T-helper 1 cell treated with Interleukin-12 subunit alpha and Interleukin-12 subunit beta and Interleukin-4 antibody, amounts not matched to agents 30 ng/mL and 1 ng/mL, for 36 hours (primary cell): Measurements from ENCODE around the gene SNAI1. TPM values are rescaled to one million over a fixed set of nuclear protein-coding genes. Genes with fewer than 3 reads are reported as not detected.

Source experiments
- intact Hi-C: fragments of 100-400 bp; cut with micrococcal nuclease; formaldehyde crosslinking; loops from one replicate; pipeline ENCODE4 v1.15.1; 2024
- total RNA-seq: library from RNA; stranded (reverse); gene quantifications from 2 replicates; pipeline ENCODE4 v1.2.3, GENCODE V29; 2022

SNAI1 gene
- total RNA-seq, 1 donor from 2014 or later, result 0.39 TPM

DNA sequence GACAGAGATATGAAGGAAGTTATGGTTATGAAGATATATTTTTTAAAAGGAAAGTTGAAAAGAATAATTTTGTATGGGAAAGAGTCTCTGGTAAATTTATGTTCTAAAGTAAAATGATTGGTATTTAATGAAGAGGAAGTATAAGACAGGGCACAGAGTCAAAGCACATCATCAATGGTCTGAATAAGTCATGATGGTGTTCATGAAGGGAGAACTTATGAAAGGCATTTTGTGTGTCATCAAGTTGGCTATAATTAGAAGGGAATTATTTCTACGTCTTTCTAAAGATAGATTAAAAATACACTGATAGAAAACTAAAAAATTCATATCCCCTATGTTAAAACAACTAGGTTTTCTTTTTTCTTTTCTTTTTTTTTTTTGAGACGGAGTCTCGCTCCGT is 21.4 kb upstream of the SNAI1 start:
- intact Hi-C loops, result no loop called here

DNA sequence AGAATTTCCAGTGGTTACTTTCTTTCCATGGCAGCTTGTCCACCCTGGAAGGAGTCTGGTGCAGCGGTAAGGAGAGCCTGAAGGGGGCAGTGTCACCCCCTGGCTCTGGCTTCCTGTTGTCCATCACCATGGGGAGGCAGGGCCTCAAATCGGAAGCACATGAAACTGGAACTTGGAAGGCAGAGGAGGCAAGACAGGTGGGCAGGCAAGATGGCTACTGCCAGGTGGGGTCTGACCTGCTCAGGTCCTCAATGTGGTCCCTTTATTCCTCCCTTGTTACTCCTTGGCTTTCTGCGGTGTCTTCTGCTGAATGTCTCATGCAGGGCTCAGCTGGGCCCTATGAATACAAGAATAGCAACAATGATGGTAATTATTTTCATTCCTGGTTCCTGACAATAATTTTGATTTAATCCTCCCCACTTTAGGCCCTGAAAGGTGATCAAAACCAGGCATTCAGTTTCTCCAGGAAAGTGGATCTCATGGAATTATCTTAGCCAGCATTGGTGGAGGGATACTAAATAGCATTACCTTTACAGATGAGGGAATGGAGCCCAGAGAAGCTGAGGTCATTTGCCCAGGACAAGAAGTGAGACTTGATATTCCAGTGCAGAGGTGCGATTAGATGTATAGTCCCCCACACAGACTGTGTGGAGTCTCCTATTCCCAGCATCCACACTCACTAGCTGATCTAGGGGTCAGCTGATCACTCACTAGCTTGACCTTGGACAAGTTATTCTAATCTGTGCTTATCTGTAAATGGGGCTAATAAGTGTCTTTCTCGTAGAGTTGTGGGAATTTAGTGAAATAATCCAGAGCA is 17.6 kb upstream of the SNAI1 start:
- intact Hi-C loops, result no loop called here

DNA sequence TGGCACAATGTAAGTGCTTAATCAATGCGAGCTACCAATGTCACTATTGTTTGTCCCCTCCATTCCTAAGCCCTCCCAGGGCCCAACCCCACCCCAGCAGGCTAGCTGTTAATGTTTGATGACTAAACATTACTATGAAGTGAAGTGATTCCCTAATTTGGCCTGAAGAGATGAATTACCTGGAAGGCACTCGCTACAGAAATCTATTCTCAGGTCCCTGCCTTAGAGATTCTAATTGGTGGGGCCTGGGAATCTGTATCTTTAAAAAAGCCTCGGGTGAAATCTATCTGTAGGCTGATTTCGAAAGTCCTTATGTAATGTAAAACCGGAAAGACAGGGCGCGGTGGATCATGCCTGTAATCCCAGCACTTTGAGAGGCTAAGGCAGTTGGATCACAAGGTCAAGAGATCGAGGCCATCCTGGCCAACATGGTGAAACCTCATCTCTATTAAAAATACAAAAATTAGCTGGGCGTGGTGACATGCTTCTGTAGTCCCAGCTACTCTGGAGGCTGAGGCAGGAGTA is 16.9 kb upstream of the SNAI1 start:
- intact Hi-C loops, result no loop called here

DNA sequence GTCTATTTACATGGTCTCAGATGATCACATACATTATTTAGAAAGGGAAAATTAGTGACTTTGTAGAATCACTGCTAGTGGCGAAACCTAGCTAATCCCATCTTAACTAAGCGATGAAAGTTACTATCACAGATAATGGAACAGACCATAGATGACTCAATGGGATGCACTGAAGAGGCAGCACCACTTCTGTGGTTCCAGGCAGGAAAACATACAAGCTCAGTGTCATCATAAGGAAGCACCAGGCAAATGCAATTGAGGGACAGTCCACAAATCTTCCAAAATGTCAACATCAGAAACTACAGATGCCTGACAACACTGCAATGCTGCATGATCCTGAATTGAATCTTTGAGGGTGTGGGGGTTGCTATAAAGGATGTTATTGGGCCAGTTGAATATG is 15.9 kb upstream of the SNAI1 start:
- intact Hi-C loops, result no loop called here

DNA sequence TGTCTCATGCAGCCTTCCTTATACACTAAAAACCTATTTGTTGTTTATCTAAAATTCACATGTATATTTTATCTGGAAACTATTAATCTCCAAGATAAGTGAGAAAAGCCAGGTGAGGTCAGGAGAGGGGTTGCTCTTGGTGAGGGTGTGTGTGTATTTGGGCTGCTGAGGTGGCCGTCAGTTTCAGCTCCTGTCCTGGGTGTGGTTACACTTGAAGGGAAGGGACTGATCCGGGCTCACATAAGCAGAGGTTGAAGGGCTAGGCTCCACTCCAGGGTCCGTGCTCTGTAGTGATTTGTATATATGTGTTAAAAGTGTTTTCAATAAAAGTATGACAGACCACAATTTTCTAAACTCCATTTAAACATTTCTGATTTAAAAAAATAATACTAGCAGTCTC is 13.5 kb upstream of the SNAI1 start:
- intact Hi-C loops, result no loop called here

DNA sequence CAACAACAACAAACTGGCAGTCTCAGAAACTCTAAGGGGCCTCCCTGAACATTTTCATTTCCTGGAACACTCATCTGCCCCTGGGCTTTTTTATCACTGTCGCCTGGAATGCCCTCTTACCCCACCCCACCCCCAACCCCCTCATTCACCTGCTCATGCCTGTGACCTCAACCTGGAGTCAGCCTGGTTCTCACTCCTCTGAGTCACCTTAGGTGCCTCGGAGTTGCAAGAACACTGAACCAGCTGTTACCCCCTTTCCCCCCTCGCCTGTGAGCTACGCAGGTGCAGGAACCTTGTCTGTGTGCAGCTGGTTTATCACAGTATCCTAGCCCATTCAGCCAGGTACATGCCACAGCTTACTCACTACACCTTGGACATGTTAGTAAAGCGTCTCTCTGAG is 12.8 kb upstream of the SNAI1 start:
- intact Hi-C loops, result no loop called here

DNA sequence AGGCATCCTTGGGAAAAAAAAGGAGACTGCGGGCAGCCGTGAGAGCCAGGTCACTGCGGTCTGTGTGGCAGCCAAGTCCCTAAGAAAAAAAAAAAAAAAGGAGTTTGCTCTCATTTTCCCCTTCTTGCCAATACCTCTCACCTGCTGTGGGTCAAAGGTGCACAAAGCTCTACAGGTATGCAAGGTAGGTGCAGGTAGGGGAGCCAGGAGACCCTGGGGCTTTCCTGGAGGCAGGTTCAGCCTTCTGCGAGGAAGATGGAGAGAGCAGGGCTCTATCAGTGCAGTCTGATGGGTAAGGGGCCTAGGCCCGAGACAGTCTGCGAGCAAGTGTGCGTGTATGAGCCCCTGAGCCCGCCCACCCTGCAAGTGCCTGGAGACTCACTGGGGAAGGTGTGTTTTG is 12.3 kb upstream of the SNAI1 start:
- intact Hi-C loops, result no loop called here

DNA sequence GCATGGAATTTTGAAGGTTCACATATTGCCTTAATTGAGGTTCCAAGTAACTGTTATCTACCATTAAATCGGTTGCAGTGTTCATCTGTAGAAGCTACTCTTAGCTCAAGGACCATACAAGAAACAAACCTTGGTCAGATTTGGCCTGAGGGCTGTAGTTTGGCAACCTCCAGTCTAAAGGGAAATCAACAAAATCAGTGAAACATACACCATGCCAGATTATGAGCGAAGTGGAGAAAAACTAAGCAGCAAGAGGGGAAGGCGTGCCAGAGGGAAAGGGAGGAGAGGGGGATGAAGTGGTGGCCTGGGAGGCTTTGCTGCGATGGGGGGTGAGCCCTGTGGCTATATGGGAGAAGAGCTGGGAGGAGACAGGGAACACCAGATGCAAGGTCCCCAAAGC is 8.8 kb upstream of the SNAI1 start:
- intact Hi-C loops, result no loop called here

DNA sequence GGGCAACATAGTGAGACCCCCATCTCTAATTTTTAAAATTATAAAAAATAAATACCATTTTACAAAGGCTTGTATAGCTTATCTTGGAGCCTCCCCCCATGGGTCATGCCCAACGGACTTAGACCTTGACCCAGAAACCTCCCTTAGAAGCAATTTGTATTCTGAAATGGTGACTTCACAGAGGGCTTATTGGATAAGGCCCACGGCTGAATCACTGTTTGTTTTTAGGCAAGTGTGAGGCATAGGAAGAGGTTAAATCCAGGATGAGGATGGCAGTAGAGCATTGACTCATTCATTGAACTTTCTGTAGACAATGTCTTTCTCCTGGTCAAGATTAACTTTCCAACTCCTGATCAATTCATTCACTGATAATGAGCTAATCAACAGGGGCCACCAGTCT is 6.2 kb upstream of the SNAI1 start:
- intact Hi-C loops, result no loop called here

DNA sequence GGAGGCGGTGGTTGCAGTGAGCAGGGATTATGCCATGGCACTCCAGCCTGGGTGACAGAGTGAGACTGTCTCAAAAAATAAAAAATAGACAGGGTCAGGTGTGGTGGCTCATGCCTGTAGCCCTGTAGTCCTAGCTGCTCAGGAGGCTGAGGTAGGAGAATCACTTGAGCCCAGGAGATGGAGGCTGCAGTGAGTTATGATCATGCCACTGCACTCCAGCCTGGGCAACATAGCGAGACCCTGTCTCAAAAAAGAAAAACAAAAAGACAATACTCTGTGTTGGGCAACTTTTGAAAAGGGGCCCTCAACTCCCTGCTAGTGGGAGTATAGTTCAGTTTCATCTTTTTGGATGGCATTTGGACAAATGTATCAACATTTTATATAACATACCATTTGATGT is 5.0 kb upstream of the SNAI1 start:
- intact Hi-C loops, result loop anchor here (1.0 to 2.0 kb wide), 2 partner anchors 93 to 202 kb away; no protein-coding TSS in a partner anchor

DNA sequence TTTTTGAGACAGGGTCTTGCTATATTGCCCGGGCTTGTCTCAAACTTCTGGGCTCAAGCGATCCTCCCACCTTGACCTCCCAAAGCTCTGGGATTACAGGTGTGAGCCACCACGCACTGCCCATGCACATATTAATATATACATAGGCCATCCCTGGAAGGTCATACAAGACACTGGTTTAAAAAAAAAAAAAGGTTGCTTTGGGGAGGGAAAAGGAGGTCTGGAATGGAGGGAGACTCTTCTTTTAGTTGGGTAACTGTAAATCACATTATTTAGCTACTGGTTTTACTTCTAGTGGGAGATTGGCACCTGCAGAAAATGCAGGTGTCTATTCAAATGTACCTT is 4.1 kb upstream of the SNAI1 start:
- intact Hi-C loops, result loop anchor here (1.0 to 2.0 kb wide), 4 partner anchors 92 to 201 kb away; no protein-coding TSS in a partner anchor

DNA sequence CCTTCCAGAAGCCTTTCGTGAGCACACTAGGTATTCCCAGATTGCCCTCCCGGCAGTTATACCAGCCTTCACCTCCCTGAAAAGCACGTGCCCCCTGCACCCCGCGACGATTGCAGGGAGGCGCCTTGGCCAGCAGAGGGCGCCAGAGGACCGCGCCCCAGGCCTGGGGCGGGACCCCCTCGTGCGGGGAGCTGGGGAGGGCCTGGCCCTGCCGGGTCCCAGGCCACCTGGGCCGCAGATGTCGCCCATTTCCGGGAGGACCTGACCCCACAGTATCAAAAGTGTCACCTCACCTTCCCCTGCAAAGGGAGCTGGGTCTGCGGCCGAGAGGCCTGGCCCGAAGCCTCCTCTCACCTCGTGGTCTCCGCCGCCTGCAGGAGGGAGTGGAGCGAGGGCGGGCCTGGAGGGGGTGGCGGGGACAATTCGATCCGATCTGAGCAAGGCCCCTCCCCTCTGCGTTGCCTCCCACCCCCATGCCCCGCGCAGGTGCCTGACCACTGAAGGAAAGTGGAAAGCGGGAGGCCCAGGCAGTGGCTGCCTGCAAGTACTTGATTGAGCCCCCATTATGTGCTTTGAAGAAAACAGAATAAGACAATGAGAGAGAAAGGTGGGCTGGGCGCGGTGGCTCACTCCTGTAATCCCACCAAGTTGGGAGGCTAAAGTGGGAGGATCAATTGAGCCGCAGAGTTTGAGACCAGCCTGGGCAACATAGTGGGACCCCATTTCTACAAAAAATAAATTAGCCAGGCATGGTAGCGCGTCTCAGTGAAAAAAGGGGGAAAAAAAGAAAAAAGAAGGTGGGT is 3.5 kb upstream of the SNAI1 start:
- intact Hi-C loops, result loop anchor here (1.0 to 2.0 kb wide), 3 partner anchors 92 to 190 kb away; no protein-coding TSS in a partner anchor

DNA sequence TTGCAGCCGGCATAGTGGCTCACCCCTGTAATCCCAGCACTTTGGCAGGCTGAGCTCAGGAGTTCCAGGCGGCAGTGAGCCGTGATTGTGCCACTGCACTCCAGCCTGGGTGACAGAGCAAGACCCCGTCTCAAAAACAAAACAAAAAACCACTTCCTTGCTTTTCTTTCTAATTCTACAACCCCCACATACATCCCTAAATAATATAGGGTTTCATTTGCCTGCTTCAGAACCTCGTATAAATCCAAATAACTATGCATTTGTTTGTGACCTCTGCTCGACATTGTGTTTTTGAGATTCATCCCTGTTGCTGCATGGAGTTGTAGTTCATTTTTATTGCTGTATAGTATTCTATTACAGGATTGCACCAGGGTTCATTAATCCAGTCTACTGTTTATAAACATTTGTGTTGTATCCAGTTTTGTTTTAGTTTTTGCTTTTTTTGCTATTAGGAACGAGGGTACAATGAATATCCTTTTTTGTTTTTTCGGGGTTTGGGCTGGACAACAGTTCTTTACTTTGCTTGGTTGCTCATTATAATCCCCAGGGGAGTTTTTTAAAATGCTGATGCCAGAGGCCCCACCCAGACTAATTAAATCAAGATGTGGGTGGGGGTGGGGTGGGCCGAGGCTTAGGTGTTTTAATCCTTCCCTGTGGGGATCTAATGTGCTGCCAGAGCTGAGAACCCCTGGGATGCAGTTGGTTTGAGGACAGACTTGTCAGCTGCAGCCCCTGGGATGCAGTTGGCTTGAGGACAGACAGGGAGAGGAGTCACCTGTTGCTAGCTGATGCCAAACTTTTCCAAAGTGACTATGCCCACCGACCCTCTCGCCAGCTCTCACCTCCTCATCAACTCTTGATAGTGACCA is 2.4 kb upstream of the SNAI1 start:
- intact Hi-C loops, result no loop called here

DNA sequence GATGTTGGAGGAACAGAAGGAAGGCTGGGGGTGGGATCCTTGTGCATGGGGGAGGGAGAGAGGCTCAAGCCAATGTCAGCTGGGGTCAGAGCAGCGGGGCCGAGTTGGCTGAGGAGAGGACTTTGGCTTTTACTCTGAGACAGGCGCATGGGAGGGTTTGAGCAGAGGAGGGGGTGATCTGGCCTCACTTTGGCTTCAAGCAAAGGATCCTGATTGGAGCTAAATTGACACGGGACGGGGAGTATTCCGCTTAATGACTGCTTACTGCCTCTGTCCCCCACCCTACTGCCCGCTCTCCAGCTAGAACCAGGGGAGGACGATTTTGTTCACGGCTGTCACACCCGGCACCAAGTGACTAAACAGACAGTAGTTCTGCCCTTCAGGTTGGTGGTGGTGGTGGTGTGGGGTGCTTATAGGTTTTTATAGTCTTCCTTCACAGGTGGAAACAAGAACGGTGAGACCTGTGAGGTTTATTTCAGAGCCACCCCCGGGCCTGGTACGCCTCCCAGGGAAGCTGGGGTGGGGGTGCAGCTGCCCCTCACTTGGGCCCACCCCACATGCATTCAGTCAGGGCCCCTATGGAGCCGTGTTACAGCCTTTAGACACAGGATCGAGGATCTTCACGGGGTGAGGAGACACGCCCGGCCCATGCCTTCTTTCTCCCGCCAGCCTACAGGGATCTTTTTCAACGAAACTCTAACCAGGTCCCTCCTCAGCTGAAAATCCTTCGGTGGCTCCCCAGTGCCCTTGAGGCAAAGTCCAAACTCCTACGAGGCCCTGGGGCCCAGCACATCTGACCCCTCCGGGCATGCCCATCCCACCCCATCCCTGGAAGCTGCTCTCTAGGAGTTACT is 1.3 kb upstream of the SNAI1 start:
- intact Hi-C loops, result loop anchor here (1.0 kb wide), 3 partner anchors 45 to 479 kb away; partner anchors contain the start of gene RNF114

DNA sequence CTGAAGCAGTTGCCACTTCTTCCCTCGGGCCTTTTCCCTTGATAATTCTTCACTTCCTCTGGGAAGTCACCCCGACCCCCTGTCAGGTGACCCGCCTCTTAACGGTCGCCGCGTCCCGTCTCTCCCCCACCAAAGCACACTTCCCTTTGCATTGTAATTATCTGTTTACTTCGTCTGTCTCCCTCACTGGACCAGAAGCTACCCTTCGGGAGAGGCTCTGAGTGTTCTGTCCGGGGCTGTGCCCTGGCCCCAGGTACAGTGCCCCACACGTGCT is 771 bp upstream of the SNAI1 start:
- intact Hi-C loops, result loop anchor here (1.0 kb wide), 3 partner anchors 46 to 478 kb away; partner anchors contain the start of gene RNF114

DNA sequence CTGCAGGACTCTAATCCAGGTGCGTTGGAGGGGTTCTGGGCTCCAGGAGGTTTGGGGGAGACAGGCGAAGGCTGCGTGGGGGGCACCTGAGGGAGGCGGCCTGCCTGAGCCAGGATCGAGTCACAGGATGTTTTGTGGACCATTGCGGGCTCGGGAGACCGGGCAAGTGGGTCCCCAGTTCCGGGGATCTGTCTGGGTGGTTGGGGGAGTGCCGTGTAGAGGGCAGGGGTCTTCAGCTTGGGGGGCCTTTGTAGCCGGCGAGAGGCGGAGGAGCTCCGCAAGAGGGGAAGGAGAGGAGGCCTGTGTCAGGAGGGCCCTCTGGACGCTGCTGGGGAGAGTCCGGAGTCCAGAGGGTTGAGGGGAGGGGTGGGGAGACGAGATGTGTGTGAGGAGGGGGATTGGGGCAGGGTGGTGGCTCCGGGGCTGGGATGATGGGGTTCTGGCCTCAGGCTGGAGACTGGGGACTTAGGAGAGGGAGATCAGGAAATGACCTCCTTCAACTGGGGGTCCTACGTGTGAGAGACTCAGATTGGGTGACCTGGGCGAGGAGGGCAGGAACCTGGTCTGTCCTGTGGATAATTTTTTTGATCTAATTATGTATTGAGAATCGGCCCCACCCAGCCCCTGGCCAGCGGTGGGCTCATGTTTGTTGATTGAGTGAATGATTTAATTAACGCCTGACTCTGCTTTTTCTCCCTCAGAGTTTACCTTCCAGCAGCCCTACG is 505 bp downstream of the SNAI1 start:
- intact Hi-C loops, result no loop called here

DNA sequence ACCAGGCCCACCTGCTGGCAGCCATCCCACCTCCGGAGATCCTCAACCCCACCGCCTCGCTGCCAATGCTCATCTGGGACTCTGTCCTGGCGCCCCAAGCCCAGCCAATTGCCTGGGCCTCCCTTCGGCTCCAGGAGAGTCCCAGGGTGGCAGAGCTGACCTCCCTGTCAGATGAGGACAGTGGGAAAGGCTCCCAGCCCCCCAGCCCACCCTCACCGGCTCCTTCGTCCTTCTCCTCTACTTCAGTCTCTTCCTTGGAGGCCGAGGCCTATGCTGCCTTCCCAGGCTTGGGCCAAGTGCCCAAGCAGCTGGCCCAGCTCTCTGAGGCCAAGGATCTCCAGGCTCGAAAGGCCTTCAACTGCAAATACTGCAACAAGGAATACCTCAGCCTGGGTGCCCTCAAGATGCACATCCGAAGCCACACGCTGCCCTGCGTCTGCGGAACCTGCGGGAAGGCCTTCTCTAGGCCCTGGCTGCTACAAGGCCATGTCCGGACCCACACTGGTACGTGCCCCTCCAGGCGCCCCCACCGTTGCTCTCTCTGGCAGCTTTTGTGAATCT is 1.1 kb downstream of the SNAI1 start:
- intact Hi-C loops, result no loop called here

DNA sequence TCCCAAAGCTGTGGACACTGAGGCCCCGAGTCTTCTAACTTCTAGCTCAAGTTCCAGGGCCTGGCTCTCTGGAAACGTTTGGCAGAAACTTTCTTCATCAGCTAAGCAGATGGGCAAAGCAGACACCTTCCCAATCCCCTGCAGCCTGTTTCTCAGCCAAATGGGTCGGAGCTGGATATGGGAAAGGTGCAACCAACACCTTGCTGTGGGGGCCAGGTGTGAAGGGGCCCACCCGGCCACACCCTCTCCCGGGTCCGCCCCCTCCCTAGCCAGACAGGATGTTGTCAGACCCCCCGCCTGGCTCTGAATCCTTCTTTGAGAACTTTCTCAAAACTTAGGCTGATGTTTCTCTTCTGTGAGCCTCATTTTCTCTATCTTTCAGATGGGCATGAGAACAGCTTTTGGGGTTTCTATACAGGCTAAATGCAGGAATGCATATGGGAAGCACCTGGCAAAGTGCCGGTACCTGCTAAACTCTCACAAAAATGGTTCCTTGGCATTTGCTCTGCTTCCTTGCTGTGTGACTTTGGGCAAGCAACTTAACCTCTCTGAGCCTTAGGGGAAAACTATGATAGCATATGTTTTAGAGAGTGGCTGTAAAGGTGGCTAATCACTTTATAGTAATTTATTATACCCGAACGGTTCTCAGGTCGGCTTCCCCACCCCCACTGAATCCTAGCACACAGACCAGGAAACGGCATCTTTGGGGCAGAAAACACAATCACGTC is 1.8 kb downstream of the SNAI1 start:
- intact Hi-C loops, result no loop called here

DNA sequence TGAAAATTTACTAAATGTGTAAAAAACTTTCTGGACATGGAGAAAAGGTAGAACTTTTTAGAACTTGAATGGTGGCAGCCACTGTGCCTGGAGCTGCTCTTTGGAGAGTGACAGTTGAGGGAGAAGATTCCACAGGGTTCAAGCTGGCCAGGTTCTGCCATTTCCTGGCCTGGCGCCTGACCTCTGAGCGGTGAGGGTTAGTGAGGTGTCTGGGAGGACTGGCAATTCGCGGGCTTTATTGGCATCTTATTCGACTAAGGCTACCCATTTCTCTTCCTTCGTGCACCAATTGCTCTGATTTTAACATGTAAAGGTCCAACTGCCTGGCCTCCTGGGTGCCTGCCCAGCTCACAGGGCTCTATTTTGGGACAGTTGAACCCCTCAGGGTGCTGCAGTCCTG is 2.4 kb downstream of the SNAI1 start:
- intact Hi-C loops, result no loop called here
